Endometrial microvascular endothelial cells (primary cell): ENCODE measurements around the gene TSPAN31. TPM values are rescaled to one million over a fixed set of nuclear protein-coding genes. Genes with fewer than 3 reads are reported as not detected.

Source experiments
- in situ Hi-C: cut with HindIII; loops from 2 replicates; pipeline ENCODE4 v1.10.0; 2017; ENCODE audit warnings: low sequenced_read_pairs, low pct_unique_long_range_greater_than_20kb; ENCODE audit errors: inconsistent ontology term
- total RNA-seq: library from RNA; depleted of rRNA; stranded (reverse); fragments of >200 nt; gene quantifications from one replicate; pipeline ENCODE4 v1.2.3, GENCODE V29; 2015; ENCODE audit errors: inconsistent ontology term

TSPAN31 gene
- total RNA-seq, 1 donor from 2014 or later: 37.3 TPM

DNA sequence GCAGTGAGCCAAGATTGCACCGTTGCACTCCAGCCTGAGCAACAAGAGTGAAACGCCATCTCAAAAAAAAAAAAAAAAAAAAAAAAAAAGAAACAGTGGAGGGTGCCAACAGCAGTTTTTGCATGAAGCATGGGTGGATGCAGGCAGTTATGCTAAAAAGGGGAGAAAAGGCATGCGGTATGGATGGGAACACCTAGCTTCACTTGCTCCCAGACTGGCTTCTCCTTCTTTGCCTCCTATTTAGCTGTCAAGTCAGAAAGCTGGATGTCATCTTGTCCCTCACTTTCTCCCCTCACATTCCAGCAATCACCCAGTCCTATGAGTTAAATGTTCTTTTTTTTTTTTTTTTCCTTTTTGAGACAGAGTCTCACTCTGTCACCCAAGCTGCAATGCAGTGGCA lies 30.2 kb downstream of the TSPAN31 start:
- in situ Hi-C loops: no loop called here

DNA sequence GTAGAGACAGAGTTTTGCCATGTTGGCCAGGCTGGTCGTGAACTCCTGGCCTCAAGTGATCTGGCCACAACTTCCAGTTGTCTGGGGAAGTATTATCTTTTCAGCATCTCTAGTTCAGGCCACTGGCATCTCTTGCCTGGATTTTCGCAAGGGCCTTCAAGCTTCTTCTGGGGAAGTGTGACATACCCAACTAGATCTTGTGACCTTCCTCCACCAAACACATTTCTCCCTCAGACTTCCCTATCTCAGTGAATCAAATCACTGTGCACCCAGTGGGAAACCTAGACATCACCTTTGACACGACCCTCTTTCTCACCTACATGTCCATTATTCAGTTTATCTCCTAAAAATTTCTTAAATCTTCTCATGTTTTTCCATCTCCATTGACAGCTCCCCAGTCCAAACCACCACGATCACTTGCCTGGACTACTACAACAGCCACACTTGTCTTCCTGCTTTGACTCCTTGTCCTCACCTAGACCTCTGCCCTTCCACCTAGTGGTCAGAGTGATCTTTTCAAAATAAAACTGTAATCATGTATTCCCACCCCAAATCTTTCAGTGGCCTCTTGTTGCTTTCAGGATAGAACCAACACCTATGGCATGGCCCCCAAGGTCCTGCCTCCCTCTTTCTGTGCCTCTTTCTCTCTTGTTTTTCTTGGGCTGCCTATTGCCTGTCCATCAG lies 30.9 kb downstream of the TSPAN31 start:
- in situ Hi-C loops: no loop called here

DNA sequence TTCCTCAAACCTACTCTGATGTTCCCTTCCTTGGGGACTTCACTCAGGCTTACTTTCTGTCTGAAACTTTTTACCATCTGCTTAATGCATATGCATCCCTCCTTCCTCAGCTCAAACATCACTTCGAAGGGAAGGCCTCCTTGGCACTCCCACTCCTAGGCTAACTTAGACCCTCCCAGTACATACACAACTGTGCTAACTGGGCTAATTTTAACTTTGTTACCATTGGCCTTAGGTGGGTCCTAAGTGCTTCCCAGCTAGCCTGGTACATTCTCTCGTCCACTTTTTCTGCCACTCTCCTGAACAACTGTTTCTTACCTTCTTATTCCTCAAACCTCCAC lies 31.4 kb downstream of the TSPAN31 start:
- in situ Hi-C loops: no loop called here

DNA sequence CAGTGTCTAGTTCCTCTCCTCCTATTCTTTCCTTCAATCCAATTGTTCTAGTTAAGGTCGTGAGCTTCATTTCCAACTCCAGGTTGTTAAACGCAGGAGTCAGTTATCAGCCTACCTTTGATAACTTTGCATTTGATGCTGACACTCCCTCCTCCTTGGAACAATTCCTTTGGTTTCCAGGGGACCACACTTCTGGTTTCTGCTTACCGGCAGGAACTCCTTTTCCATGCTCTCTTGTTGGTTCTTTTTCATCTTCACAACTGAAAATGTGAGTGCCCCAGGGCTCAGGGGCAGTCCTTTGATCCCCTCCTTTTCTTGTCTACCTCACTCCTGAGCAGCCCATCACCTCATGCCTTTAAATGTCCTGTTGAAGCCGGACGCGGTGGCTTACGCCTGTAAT lies 32.5 kb downstream of the TSPAN31 start:
- in situ Hi-C loops: no loop called here

DNA sequence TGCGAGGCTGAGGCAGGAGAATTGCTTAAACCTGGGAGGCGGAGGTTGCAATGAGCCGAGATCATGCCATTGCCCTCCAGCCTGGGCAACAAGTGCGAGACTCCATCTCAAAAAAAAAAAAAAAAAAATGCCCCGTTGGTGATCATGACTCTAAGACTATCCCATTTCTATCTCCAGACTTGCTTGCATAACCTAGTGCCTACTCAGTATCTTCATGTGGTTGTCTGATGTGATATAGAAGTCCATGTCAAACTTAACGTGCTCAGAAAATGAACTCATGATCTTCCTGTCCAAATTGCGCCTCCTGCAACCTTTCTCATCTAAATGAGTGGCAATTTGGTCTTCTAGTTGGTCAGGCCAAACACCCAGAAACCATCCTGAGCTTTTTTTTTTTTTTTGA lies 33.1 kb downstream of the TSPAN31 start:
- in situ Hi-C loops: no loop called here

DNA sequence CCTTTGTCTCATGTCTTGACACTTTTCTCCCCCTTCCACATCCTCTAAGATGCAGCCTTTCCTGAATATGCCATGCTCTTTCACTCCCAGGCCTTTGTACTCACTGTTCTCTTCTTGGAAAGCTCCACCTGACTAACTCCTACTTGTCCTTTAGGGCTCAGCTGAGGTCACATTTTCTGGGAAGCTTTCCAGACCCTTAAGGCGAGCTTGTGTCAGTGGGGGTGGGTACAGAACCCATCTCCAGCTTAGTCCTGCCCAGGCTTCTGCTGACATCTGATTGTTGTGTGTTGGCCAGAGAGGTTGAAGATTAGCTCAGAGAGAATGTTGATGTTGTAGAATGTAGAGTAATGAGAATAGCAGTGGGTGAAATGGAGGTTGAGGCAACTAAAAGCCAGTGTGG lies 34.9 kb downstream of the TSPAN31 start:
- in situ Hi-C loops: no loop called here

DNA sequence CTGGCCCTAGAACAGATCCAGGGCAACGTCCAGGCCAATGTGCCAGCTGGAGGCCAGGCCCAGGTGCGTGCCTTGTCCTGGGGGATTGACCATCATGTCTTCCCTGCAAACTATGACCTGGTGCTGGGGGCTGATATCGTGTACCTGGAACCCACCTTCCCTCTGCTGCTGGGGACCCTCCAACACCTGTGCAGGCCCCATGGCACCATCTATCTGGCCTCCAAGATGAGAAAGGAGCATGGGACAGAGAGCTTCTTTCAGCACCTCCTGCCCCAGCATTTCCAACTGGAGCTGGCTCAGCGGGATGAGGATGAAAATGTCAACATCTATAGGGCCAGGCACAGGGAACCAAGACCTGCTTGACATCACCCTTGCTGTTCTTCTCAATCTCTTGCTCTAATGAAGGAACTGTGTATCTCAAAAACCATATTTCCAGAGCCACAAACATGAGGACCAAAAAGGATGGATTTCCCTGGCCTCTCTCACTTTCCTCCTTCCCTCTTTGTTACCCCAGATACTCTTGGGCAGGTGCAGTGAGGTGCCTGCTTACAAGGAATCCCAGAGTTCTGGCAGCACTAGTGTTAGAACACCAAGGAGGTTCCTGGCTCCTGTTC lies 35.6 kb downstream of the TSPAN31 start:
- in situ Hi-C loops: no loop called here

DNA sequence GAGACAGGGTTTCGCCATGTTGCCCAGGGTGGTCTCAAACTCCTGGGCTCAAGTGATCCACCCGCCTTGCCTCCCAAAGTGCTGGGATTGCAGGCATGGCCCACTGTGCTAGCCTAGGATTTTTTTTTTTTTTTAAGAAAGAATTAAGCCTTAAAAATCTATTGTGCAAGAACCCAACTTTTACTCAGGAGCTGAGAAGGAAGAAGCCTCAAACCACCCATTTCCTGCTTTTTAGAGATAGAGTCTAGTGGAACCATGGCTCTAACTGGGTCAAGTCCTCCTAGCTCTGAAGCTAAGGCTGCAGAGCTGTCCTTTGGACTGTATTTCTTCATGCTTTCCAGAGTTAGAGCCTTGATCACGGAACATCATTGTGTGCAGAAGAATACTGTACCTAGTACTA lies 36.4 kb downstream of the TSPAN31 start:
- in situ Hi-C loops: no loop called here

DNA sequence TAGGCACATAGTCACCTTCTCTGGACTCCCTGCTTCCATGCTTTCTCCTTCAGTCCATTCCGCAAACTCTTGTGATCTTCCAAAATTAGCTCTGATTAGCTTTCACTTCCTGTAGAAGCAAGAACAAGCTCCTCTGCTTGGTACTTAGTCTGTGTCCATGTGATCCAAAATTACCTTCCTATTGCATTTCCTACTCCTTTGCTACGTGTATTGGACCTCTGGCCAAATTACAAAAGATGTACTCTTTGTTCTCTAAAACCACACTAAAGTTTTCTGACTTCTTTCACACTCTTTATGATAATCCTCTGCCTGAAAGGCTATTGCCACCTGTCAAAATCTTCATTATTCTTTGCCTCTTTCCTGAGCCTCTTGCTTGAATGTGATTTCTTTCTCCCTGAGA lies 37.0 kb downstream of the TSPAN31 start:
- in situ Hi-C loops: no loop called here

DNA sequence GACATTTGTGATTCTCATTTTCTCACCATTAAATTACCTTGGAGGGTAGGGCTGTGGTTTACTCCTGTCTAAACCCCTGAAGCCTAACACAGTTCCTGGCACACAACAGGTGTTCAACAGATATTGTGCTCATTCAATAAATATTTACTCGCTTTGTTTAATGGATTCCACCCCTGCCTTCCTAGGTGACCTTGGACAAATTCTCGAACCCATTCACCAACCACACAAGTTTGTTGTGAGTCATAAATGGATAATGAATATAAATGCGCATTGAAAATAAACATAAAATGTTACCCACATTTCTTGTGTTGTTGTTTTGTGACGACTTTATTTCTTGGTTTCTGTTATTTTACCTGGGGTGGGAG lies 37.4 kb downstream of the TSPAN31 start:
- in situ Hi-C loops: no loop called here

DNA sequence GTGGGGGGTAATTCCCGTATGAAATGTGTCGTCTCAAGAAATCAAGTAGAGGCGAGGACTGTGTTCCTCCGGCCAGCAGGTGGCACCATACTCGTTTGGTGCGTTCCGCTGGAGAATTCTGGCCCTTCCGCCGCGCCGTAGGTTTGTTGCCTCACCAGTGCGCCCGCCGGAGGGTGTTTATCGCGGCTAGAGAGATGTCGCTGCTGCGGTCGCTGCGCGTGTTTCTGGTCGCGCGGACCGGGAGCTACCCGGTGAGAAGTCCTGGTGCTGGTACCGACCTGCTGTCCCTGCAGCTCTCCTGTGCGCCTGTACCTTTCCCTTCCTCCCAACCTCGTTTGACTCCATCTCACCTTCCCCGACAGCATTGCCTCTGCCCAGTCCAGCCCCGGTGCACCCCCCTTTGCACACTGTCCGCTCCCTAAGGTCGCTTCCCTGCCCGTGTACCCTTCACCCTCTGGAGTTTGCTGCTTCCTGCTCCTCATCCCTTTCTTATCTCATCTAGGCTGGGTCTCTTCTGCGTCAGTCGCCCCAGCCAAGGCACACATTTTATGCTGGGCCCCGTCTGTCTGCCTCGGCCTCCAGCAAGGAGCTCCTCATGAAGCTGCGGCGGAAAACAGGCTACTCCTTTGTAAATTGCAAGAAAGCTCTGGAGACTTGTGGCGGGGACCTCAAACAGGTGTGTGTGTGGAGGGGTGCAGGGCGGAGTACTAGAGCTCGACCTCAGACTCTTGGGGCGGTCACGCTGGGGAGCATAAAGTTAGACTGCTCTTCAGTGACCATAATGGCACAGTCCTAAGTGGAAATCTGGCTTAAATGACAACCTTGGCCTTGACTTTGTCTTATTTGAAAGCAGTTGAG lies 38.0 kb downstream of the TSPAN31 start, which contains the start of gene TSFM:
TSS of gene TSFM (plus strand) at position 180 of the 858 bp plus-strand sequence. CDS start at position 195, 15 bp downstream.
- in situ Hi-C loops: no loop called here

DNA sequence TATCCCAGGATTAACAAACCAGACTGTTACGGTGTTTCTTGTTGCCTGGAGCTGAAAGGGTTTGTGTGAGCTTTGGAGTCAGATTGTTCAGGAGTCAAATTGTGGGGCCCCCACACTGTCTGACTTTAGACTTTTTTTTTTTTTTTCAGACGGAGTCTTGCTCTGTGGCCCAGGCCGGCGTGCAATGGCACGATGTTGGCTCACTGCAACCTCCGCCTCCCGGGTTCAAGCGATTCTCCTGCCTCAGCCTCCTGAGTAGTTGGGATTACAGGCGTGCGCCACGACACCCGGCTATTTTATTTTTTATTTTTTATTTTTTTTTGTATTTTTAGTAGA lies 38.6 kb downstream of the TSPAN31 start:
- in situ Hi-C loops: no loop called here

DNA sequence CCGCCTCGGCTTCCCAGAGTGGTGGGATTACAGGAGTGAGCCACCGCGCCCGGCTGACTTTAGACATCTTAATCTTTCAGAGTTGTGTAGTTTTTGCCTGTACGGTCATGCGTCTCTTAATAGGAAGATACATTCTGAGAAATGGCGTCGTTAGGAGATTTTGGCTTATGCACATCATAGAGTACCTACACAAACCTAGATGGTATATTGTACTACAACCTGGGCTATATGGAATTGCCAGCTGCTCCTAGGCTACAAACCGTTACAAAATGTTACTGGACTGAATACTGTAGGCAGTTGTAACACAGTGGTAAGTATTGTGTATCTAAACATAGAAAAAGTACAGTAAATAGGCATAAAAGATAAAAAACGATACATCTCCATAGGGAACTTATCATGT lies 39.0 kb downstream of the TSPAN31 start:
- in situ Hi-C loops: no loop called here

DNA sequence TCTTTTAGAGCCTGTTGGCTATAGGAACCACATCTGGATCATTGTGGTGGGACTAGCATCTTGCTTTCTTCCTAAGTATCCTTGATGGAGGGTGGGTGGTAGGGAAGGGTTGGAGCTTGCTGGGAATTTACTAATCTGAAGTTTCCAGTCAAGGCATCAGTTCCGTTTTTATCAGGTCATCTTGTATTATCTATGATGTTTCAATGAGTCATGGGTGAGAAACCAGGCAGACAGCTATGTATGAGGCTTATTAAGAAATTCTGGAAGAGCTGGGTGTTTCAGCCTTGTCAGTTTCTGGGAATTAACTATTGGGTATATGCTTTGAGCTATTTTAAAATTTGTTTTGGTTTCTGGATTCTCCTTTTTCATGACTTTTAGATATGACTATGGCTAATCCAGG lies 49.1 kb downstream of the TSPAN31 start:
- in situ Hi-C loops: no loop called here

DNA sequence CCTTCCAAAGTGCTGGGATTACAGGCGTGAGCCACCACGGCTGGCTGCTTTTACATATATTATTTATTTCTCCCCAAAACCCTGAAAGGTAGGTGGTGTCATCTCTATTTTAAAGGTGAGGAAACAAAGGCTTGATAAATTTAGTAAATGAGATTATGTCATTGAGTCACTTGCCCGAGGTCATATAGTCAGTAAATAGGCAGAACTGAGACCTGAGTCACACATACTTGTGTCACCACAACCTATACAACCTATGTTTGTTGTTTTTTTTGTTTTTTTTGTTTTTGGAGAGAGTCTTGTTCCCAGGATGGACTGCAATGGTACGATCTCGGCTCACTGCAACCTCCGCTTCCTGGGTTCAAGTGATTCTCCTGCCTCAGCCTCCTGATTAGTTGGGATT lies 50.5 kb downstream of the TSPAN31 start:
- in situ Hi-C loops: no loop called here

DNA sequence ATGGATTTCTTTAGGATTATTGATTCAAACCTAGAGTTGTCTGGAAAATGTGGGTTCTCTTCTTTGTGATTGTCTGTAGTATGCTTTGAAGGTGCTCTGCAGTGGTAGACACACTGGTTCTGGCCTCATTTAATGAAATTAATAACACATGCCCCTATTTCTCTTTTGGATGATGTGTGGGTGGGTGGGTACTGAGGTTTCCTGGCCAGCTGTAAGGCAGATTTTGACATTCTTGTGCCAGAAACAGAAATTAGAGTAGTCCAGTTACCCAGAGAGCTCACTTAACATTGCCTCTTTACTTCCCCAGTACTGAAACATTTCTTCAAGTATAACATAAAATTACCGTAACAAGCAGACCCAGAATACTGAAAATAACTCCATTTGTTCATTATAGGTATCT lies 52.2 kb downstream of the TSPAN31 start:
- in situ Hi-C loops: no loop called here

DNA sequence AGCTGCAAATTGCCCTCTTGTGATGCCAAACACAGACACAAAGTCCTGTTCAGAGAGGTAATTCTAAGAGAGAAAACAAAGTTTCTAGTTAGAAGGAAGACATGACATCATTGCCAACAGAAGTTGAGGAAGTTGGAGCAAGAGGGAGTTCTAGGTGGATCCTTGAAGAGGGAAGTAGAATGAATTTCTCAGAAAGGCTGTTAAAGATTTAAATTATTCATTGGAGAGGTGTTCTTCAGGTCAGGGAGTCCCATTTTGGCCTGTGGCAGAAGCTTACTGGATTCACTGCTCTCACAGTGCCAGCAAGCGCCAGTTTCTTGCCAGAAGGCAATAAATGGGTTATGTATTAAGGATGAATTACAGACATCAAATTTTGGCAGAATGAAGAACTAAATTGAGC lies 53.1 kb downstream of the TSPAN31 start:
- in situ Hi-C loops: no loop called here
